Smooth muscle cell (in vitro differentiated cells): ENCODE data around the gene MOGAT2. TPM values are rescaled to one million over a fixed set of nuclear protein-coding genes. Genes with fewer than 3 reads are reported as not detected.

ENCODE experiments used
- DNase-seq: peaks from one replicate; lab custom pipeline; 2025; ENCODE audit not compliant: unreplicated experiment; lab: John Stamatoyannopoulos, UW
- H2AFZ ChIP-seq: fragments of 200-600 bp; sonication (generic); 2 replicates; pipeline ENCODE4 v1.6.0; 2016; ENCODE audit warnings: antibody characterized with exemption, low read depth, mild to moderate bottlenecking
- H3F3A ChIP-seq: fragments of 200-600 bp; sonication (generic); 2 replicates; pipeline ENCODE4 v1.6.0; 2017; ENCODE audit warnings: antibody characterized with exemption, low read depth
- H3K27ac ChIP-seq: fragments of 200-600 bp; sonication (generic); 2 replicates; pipeline ENCODE4 v1.5.1; 2016; ENCODE audit warnings: low read depth, mild to moderate bottlenecking
- H3K27me3 ChIP-seq: fragments of 200-600 bp; sonication (generic); 2 replicates; pipeline ENCODE4 v1.6.1; 2016; ENCODE audit warnings: low read depth, mild to moderate bottlenecking
- H3K36me3 ChIP-seq: fragments of 200-600 bp; sonication (generic); 2 replicates; pipeline ENCODE4 v1.5.1; 2016; ENCODE audit warnings: low read depth
- H3K4me1 ChIP-seq: fragments of 200-600 bp; sonication (generic); 2 replicates; pipeline ENCODE4 v1.5.1; 2016; ENCODE audit warnings: low read depth
- H3K4me2 ChIP-seq: fragments of 200-600 bp; sonication (generic); 2 replicates; pipeline ENCODE4 v1.6.0; 2016; ENCODE audit warnings: mild to moderate bottlenecking
- H3K4me3 ChIP-seq: fragments of 200-600 bp; sonication (generic); 2 replicates; pipeline ENCODE4 v1.5.1; 2016; ENCODE audit warnings: mild to moderate bottlenecking
- H3K79me2 ChIP-seq: fragments of 200-600 bp; sonication (generic); 2 replicates; pipeline ENCODE4 v1.6.0; 2016; ENCODE audit warnings: low read depth, mild to moderate bottlenecking
- H3K9ac ChIP-seq: fragments of 200-600 bp; sonication (generic); 2 replicates; pipeline ENCODE4 v1.6.0; 2016; ENCODE audit warnings: low read depth
- H3K9me3 ChIP-seq: fragments of 200-600 bp; sonication (generic); replicated peaks from 2 replicates; pipeline ENCODE4 v1.5.1; 2016; ENCODE audit warnings: low read depth
- H4K20me1 ChIP-seq: fragments of 200-600 bp; sonication (generic); 2 replicates; pipeline ENCODE4 v1.6.0; 2016; ENCODE audit warnings: low read depth
- WGBS: methylation state at CpG from one replicate; pipeline ENCODE4 v1.1.7; 2016; ENCODE audit warnings: low lambda C conversion rate; 5-methylcytosine and 5-hydroxymethylcytosine counted together
- polyA plus RNA-seq: library from polyadenylated mRNA; unstranded; fragments of >200 nt; fragmentation: Nextera tagmentation; extraction: Ambion mirVana; gene quantifications from 2 replicates; pipeline ENCODE4 v1.2.1, GENCODE V29; 2016
- total RNA-seq: library from RNA; depleted of rRNA; stranded (reverse); fragments of >200 nt; gene quantifications from 2 replicates; pipeline ENCODE4 v1.2.3, GENCODE V29; 2014
- TF ChIP-seq, protein P1 (sequence below): fragments of 200-600 bp; sonication (generic); IDR thresholded peaks from 2 replicates; pipeline ENCODE4 v1.5.1; 2017; ENCODE audit warnings: borderline replicate concordance, mild to moderate bottlenecking, antibody characterized with exemption; ENCODE audit not compliant: insufficient read depth, poor library complexity, severe bottlenecking

The MOGAT2 gene
- total and polyA plus RNA-seq, 2 experiments from 2014 or later = not detected

DNA sequence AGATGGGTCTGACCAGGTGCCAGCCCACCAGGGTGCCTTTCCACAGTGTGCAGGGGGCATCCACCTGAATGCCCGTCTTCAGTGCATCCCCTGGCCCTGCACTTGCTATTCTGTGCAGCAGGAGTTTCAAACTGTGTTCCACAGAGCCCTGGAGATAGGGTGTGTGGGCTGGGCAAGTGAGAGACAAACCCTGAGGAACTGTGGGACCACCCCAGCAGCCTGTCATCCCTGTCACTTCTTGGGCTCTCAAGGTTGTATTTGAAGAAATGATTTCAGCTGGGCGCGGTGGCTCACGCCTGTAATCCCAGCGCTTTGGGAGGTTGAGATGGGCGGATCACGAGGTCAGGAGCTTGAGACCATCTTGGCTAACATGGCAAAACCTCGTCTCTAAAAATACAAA lies 44.5 kb downstream of the MOGAT2 start:
- TF ChIP-seq, protein P1, sequence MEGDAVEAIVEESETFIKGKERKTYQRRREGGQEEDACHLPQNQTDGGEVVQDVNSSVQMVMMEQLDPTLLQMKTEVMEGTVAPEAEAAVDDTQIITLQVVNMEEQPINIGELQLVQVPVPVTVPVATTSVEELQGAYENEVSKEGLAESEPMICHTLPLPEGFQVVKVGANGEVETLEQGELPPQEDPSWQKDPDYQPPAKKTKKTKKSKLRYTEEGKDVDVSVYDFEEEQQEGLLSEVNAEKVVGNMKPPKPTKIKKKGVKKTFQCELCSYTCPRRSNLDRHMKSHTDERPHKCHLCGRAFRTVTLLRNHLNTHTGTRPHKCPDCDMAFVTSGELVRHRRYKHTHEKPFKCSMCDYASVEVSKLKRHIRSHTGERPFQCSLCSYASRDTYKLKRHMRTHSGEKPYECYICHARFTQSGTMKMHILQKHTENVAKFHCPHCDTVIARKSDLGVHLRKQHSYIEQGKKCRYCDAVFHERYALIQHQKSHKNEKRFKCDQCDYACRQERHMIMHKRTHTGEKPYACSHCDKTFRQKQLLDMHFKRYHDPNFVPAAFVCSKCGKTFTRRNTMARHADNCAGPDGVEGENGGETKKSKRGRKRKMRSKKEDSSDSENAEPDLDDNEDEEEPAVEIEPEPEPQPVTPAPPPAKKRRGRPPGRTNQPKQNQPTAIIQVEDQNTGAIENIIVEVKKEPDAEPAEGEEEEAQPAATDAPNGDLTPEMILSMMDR = no peak
- H3K27me3 ChIP-seq = no peaks in the 10 kb centered on the region
- no peak overlapping the region for H3K9ac ChIP-seq
- H3K27ac ChIP-seq = no peak overlapping the region
- no peaks in the 10 kb centered on the region for H3K36me3 ChIP-seq
- no peaks in the 10 kb centered on the region for H3K4me1 ChIP-seq
- no peak overlapping the region for H2AFZ ChIP-seq
- no peaks in the 10 kb centered on the region for H3K79me2 ChIP-seq
- no peak overlapping the region for H3K4me3 ChIP-seq
- H3F3A ChIP-seq = no peaks in the 10 kb centered on the region
- no peaks in the 10 kb centered on the region for H3K9me3 ChIP-seq
- H4K20me1 ChIP-seq = no peaks in the 10 kb centered on the region
- 91% methylated on average over 8 of the region's 8 CpGs for WGBS
- H3K4me2 ChIP-seq = no peak overlapping the region
- no peak for DNase-seq

DNA sequence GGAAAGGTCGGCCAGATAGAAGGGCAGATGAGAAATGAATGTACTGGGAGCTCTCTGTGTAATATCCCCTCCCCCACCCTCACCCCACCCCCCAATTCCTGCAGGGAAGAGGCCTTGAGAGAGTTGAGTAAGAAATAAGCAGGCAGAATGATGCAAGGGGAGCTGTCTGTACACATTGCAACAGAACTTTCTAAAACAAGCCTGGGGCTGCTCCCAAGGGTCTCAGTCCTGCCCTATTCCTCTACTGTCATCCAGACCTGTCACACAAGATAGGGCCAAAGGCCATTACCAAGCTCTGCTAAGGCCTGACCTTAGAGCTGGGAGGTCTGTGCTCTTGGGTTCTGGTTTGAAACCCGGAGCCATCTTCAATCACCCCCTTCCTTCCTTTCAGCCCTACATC lies 45.2 kb downstream of the MOGAT2 start:
- no peak overlapping the region for H3K4me2 ChIP-seq
- no peaks in the 10 kb centered on the region for H4K20me1 ChIP-seq
- H3K9me3 ChIP-seq = no peaks in the 10 kb centered on the region
- 84% methylated on average over 2 of the region's 2 CpGs for WGBS
- no peak overlapping the region for H2AFZ ChIP-seq
- H3K4me3 ChIP-seq = no peak overlapping the region
- no peaks in the 10 kb centered on the region for H3F3A ChIP-seq
- TF ChIP-seq, protein P1 = no peak
- no peak for DNase-seq
- no peak overlapping the region for H3K27ac ChIP-seq
- H3K79me2 ChIP-seq = no peaks in the 10 kb centered on the region
- no peaks in the 10 kb centered on the region for H3K36me3 ChIP-seq
- H3K27me3 ChIP-seq = peaks cover 7% of the 10 kb centered on the region
- H3K4me1 ChIP-seq = no peaks in the 10 kb centered on the region
- H3K9ac ChIP-seq = no peak overlapping the region

GRCh38 chr11:75763846-75764245 lies 46.2 kb downstream of the MOGAT2 start:
- Histone ChIP-seq H3K9me3 (no peaks in the 10 kb centered on the region), H2AFZ (no peak overlapping the region), H3K4me3 (no peak overlapping the region), H4K20me1 (no peaks in the 10 kb centered on the region), H3K4me1 (peaks cover 1% of the 10 kb centered on the region), H3K79me2 (no peaks in the 10 kb centered on the region), H3F3A (no peaks in the 10 kb centered on the region), H3K36me3 (no peaks in the 10 kb centered on the region), H3K27me3 (peaks cover 16% of the 10 kb centered on the region), H3K27ac (no peak overlapping the region), H3K9ac (no peak overlapping the region), H3K4me2 (no peak overlapping the region)
- no peak for DNase-seq
- TF ChIP-seq, protein P1 = no peak
- WGBS = 90% methylated on average over 3 of the region's 3 CpGs

GRCh38 chr11:75765116-75765515 lies 47.5 kb downstream of the MOGAT2 start:
- no peaks in the 10 kb centered on the region for H3K79me2 ChIP-seq
- no peaks in the 10 kb centered on the region for H3K9me3 ChIP-seq
- H3K4me2 ChIP-seq = no peak overlapping the region
- no peak for DNase-seq
- no peak overlapping the region for H3K9ac ChIP-seq
- TF ChIP-seq, protein P1 = no peak
- WGBS = 95% methylated on average over 3 of the region's 3 CpGs
- H3K36me3 ChIP-seq = no peaks in the 10 kb centered on the region
- H3K27ac ChIP-seq = no peak overlapping the region
- H3F3A ChIP-seq = no peaks in the 10 kb centered on the region
- H4K20me1 ChIP-seq = no peaks in the 10 kb centered on the region
- H3K27me3 ChIP-seq = peaks cover 29% of the 10 kb centered on the region
- H3K4me3 ChIP-seq = no peak overlapping the region
- H2AFZ ChIP-seq = no peak overlapping the region
- peaks cover 8% of the 10 kb centered on the region for H3K4me1 ChIP-seq
